CD14-positive monocyte (primary cell): ENCODE results near the gene KCNG2. TPM values are rescaled to one million over a fixed set of nuclear protein-coding genes. Genes with fewer than 3 reads are reported as not detected.

Experiments used
- DNase-seq, 3 donors: peaks; one replicate each; pipeline ENCODE4 v3.0.0-alpha.2; 2011 to 2022
- H2AFZ ChIP-seq: 2 replicates; pipeline ENCODE4 v1.6.0; 2012; ENCODE audit warnings: mild to moderate bottlenecking, low read depth, low read length, inconsistent platforms; ENCODE audit not compliant: insufficient read depth, poor library complexity, severe bottlenecking
- H3K27ac ChIP-seq, 2 donors: 1 replicate in 1 of 2; 2 replicates in 1 of 2; pipeline ENCODE4 v1.5.1; 2012 to 2013; ENCODE audit warnings: low read length in 2 of 2, control low read depth in 1 of 2, inconsistent platforms in 1 of 2, low read depth in 1 of 2, mild to moderate bottlenecking in 1 of 2
- H3K27me3 ChIP-seq, 2 donors: one replicate each; pipeline versions ENCODE4 v1.6.0 to v1.6.1; 2011 to 2013; ENCODE audit warnings: low read length in 2 of 2; ENCODE audit not compliant: control insufficient read depth in 2 of 2, insufficient read depth in 2 of 2
- H3K36me3 ChIP-seq, 2 donors: replicated peaks in 1 of 2; 1 replicate in 1 of 2; 2 replicates in 1 of 2; pipeline versions ENCODE4 v1.5.1 to v1.6.1; 2012 to 2013; ENCODE audit warnings: low read length in 2 of 2, control low read depth in 1 of 2, inconsistent platforms in 1 of 2, mild to moderate bottlenecking in 1 of 2; ENCODE audit not compliant: insufficient read depth in 2 of 2, control insufficient read depth in 1 of 2
- H3K4me1 ChIP-seq, 2 donors: 1 replicate in 1 of 2; 2 replicates in 1 of 2; pipeline versions ENCODE4 v1.5.1 to v1.6.1; 2012 to 2013; ENCODE audit warnings: low read length in 2 of 2, control low read depth in 1 of 2, inconsistent platforms in 1 of 2, mild to moderate bottlenecking in 1 of 2, moderate library complexity in 1 of 2; ENCODE audit not compliant: insufficient read depth in 2 of 2, control insufficient read depth in 1 of 2
- H3K4me2 ChIP-seq: replicated peaks from 2 replicates; pipeline ENCODE3; 2012; ENCODE audit warnings: low read length, moderate library complexity, mild to moderate bottlenecking; ENCODE audit not compliant: poor library complexity, severe bottlenecking; ENCODE audit errors: extremely low read depth
- H3K4me3 ChIP-seq, 3 experiments: fragments of 200-600 bp in 1 of 3; sonication (generic) in 1 of 3; replicated peaks in 1 of 3; 1 replicate in 2 of 3; 2 replicates in 1 of 3; pipeline ENCODE4 v1.5.1; 2011 to 2013; ENCODE audit warnings: low read length in 3 of 3, mild to moderate bottlenecking in 3 of 3, control low read depth in 2 of 3, low read depth in 2 of 3, inconsistent platforms in 1 of 3, moderate library complexity in 1 of 3
- H3K79me2 ChIP-seq: 2 replicates; pipeline ENCODE4 v1.6.0; 2012; ENCODE audit warnings: mild to moderate bottlenecking, control low read depth, inconsistent platforms, low read length, moderate library complexity; ENCODE audit not compliant: insufficient read depth
- H3K9ac ChIP-seq: 2 replicates; pipeline ENCODE4 v1.6.0; 2017; ENCODE audit warnings: low read length, mild to moderate bottlenecking; ENCODE audit not compliant: insufficient read depth, poor library complexity, severe bottlenecking
- H3K9me3 ChIP-seq, 2 donors: replicated peaks in 1 of 2; 1 replicate in 1 of 2; 2 replicates in 1 of 2; pipeline versions ENCODE4 v1.5.1 to v1.6.1; 2012 to 2013; ENCODE audit warnings: low read length in 2 of 2, control low read depth in 1 of 2; ENCODE audit not compliant: control insufficient read depth in 1 of 2, insufficient read depth in 1 of 2
- H4K20me1 ChIP-seq: 2 replicates; pipeline ENCODE4 v1.6.0; 2012; ENCODE audit warnings: mild to moderate bottlenecking, low read length, control low read depth, moderate library complexity; ENCODE audit not compliant: insufficient read depth
- H3K27ac Mint-ChIP-seq, 7 donors: one replicate each; pipeline ENCODE4 v1.8.0; 2020; ENCODE audit warnings: mild to moderate bottlenecking in 7 of 7, mixed read lengths in 7 of 7, moderate library complexity in 6 of 7, inconsistent platforms in 2 of 7
- H3K27me3 Mint-ChIP-seq, 3 donors: one replicate each; pipeline ENCODE4 v1.8.0; 2021 to 2022; ENCODE audit warnings: low read depth in 3 of 3, mild to moderate bottlenecking in 3 of 3, mixed read lengths in 3 of 3, moderate library complexity in 3 of 3, inconsistent platforms in 1 of 3
- H3K36me3 Mint-ChIP-seq, 2 donors: one replicate each; pipeline ENCODE4 v1.8.0; 2020; ENCODE audit warnings: mixed read lengths in 2 of 2, inconsistent platforms in 1 of 2, mild to moderate bottlenecking in 1 of 2
- H3K4me1 Mint-ChIP-seq: one replicate; pipeline ENCODE4 v1.8.0; 2020; ENCODE audit warnings: mild to moderate bottlenecking, mixed read lengths
- H3K4me3 Mint-ChIP-seq, 2 donors: one replicate each; pipeline ENCODE4 v1.8.0; 2020; ENCODE audit warnings: mild to moderate bottlenecking in 2 of 2, mixed read lengths in 2 of 2, moderate library complexity in 1 of 2
- H3K9me3 Mint-ChIP-seq, 7 donors: one replicate each; pipeline ENCODE4 v1.8.0; 2020 to 2022; ENCODE audit warnings: mixed read lengths in 7 of 7, mild to moderate bottlenecking in 6 of 7, moderate library complexity in 6 of 7, inconsistent platforms in 2 of 7
- CTCF ChIP-seq: fragments of 200-600 bp; IDR thresholded peaks from one replicate; pipeline ENCODE4 v1.8.0; 2022; ENCODE audit warnings: antibody characterized with exemption, mild to moderate bottlenecking
- WGBS: methylation state at CpG from one replicate; pipeline ENCODE4 v1.1.5; 2013; ENCODE audit warnings: missing lambda C conversion rate; ENCODE audit not compliant: insufficient coverage; 5-methylcytosine and 5-hydroxymethylcytosine counted together
- intact Hi-C, 2 donors: fragments of 100-400 bp; cut with micrococcal nuclease; formaldehyde crosslinking; loops; one replicate each; pipeline versions ENCODE4 v1.15.0 to v1.15.1; 2023
- polyA plus RNA-seq, 3 donors: library from polyadenylated mRNA; depleted of rRNA in 1 of 3; unstranded in 2 of 3; stranded (reverse) in 1 of 3; fragments of 300-500 nt in 2 of 3; fragments of >200 nt in 1 of 3; fragmentation: Illumina TruSeq in 2 of 3; gene quantifications; 1 replicate in 2 of 3; 2 replicates in 1 of 3; pipeline ENCODE4 v1.2.3, GENCODE V29; 2012 to 2021

Gene KCNG2
- polyA plus RNA-seq, 3 donors = 0.04 TPM; not detected in 2

- TF ChIP-seq CTCF = no peak
- 87% methylated on average over 7 of the region's 8 CpGs for WGBS
- Mint-ChIP-seq H3K27ac (no peak overlapping the region), H3K4me1 (peaks cover 6% of the 10 kb centered on the region), H3K4me3 (no peak overlapping the region), H3K9me3 (peaks cover 64 to 89% (median 71%) of the 10 kb centered on the region in 7 donors), H3K36me3 (peaks cover 88 to 97% of the 10 kb centered on the region in 2 donors), H3K27me3 (no peaks in the 10 kb centered on the region)
- Histone ChIP-seq H3K27me3 (no peaks in the 10 kb centered on the region), H3K36me3 (peaks cover 55 to 99% of the 10 kb centered on the region in 2 donors), H3K27ac (no peak overlapping the region), H3K79me2 (peaks cover 93% of the 10 kb centered on the region), H3K4me2 (no peak overlapping the region), H3K4me1 (no peaks in the 10 kb centered on the region), H3K9me3 (peaks cover 54 to 77% of the 10 kb centered on the region in 2 donors), H2AFZ (no peak overlapping the region), H3K9ac (no peak overlapping the region), H3K4me3 (no peak overlapping the region), H4K20me1 (peaks cover 75% of the 10 kb centered on the region)
- intact Hi-C loops = no loop called here
- DNase-seq = no peak
Measured at GRCh38 chr18:79934311-79935097, 136.8 kb downstream of the KCNG2 start.

- H3K4me1 Mint-ChIP-seq = peaks cover 6% of the 10 kb centered on the region
- Histone ChIP-seq H3K9me3 (peaks cover 52 to 74% of the 10 kb centered on the region in 2 donors), H3K4me1 (no peaks in the 10 kb centered on the region), H3K79me2 (peaks cover 93% of the 10 kb centered on the region), H4K20me1 (peaks cover 77% of the 10 kb centered on the region), H3K4me2 (no peak overlapping the region), H3K27ac (no peak overlapping the region), H2AFZ (no peak overlapping the region), H3K27me3 (no peaks in the 10 kb centered on the region), H3K4me3 (no peak overlapping the region), H3K36me3 (peaks cover 55 to 99% of the 10 kb centered on the region in 2 donors), H3K9ac (no peak overlapping the region)
- no peak overlapping the region for H3K4me3 Mint-ChIP-seq
- DNase-seq = no peak
- H3K27me3 Mint-ChIP-seq = no peaks in the 10 kb centered on the region
- H3K9me3 Mint-ChIP-seq = peaks cover 58 to 86% (median 67%) of the 10 kb centered on the region in 7 donors
- WGBS = 100% methylated on average over 1 of the region's 5 CpGs
- H3K36me3 Mint-ChIP-seq = peaks cover 88 to 97% of the 10 kb centered on the region in 2 donors
- intact Hi-C loops = no loop called here
- no peak for TF ChIP-seq CTCF
- H3K27ac Mint-ChIP-seq = peak overlapping the region in 2 of 7 donors; percentile 25 to 73
Measured at GRCh38 chr18:79935098-79935480, 137.4 kb downstream of the KCNG2 start.
